SJCRH30 (cell line): ENCODE data around the gene PMEL. TPM values are rescaled to one million over a fixed set of nuclear protein-coding genes. Genes with fewer than 3 reads are reported as not detected.
"Not testable (repeated sequence)": the region's sequence is repeated elsewhere in the genome, so short reads cannot be mapped to it uniquely, and the experiment has no call there.

Source experiments
- DNase-seq, 2 experiments: peaks; one replicate each; pipeline ENCODE4 v3.0.0-alpha.2; 2015 to 2020
- H3K27ac ChIP-seq: fragments of 250-450 bp; sonication (Bioruptor Pico); 2 replicates; pipeline ENCODE4 v1.5.1; 2020; ENCODE audit warnings: mild to moderate bottlenecking, moderate library complexity
- H3K27me3 ChIP-seq: fragments of 250-450 bp; sonication (Bioruptor Pico); 2 replicates; pipeline ENCODE4 v1.5.1; 2020; ENCODE audit warnings: mild to moderate bottlenecking, moderate library complexity
- H3K36me3 ChIP-seq: fragments of 250-450 bp; sonication (Bioruptor Pico); 2 replicates; pipeline ENCODE4 v1.5.1; 2020; ENCODE audit warnings: mild to moderate bottlenecking, moderate library complexity
- H3K4me1 ChIP-seq: fragments of 250-450 bp; sonication (Bioruptor Pico); 2 replicates; pipeline ENCODE4 v1.5.1; 2020; ENCODE audit warnings: mild to moderate bottlenecking, moderate library complexity
- H3K4me3 ChIP-seq: fragments of 250-450 bp; sonication (Bioruptor Pico); 2 replicates; pipeline ENCODE4 v1.5.1; 2020; ENCODE audit warnings: mild to moderate bottlenecking, moderate library complexity
- H3K9me3 ChIP-seq: fragments of 250-450 bp; sonication (Bioruptor Pico); replicated peaks from 2 replicates; pipeline ENCODE4 v1.5.1; 2020; ENCODE audit warnings: mild to moderate bottlenecking, moderate library complexity
- total RNA-seq: library from RNA; depleted of rRNA; stranded (reverse); fragments of >200 nt; shearing (Covaris generic); gene quantifications from 2 replicates; pipeline ENCODE4 v1.2.3, GENCODE V29; 2014; rRNA removed

The PMEL gene
- total RNA-seq = 1.2 and 1.3 TPM in 2 replicates

DNA sequence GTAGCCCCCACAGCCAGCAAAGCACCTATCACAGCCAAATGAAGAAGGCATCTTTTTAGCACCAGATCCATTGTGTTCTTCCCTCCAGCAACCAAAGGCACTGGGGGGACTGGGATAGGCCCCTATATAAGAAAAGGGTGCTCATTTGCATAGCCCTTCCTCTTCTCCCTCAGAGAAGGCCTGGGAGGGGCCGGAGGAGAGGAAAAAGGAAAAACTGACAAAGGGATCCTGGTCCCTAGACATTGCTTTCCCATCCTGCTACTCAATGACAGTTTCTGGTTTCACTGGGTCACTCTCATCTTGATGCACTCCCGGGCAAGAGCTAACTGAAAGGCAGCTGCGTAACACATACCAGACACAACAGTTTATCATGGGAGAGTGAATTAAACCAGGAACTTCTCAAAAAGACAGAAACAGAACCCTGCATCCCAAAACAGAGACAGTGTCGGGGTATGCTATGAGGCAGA is at the start of gene PMEL:
TSS of gene PMEL (minus strand) at position 102 of the 467 bp plus-strand sequence. CDS start at position 71, 31 bp downstream.
- H3K36me3 ChIP-seq = peaks cover 9% of the 10 kb centered on the region; the same call in 1 of the 2 replicates
- H3K9me3 ChIP-seq = no peaks in the 10 kb centered on the region
- H3K27ac ChIP-seq = peak within 1 kb of the TSS; percentile 73
- H3K27me3 ChIP-seq = no peaks in the 10 kb centered on the region
- peak in 1 of 2 experiments; percentile 40 for DNase-seq
- H3K4me3 ChIP-seq = peak within 1 kb of the TSS; percentile 91
- H3K4me1 ChIP-seq = peaks cover 5% of the 10 kb centered on the region; the same call in 1 of the 2 replicates

DNA sequence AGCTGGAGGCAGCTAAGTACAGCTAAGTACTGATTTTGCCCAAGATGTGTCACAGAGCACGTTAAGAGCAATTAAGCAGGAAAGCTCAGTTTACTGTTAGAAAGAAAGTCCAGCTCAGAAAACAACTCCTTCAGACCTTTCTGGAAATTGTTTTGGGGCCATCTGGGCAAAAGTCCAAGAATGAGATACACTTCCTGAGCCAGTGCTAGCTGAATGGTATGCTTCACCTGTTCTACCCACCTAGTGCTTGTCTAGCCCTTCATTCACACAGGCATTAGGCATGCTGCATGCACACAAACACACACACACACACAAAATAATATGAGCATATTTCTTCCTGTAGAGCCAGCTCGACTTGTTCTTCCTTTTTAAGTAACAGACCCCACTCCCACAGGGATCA is 48.4 kb upstream of the PMEL start:
- Histone ChIP-seq H3K27ac (no peak overlapping the region), H3K9me3 (no peaks in the 10 kb centered on the region), H3K4me1 (no peaks in the 10 kb centered on the region), H3K36me3 (no peaks in the 10 kb centered on the region), H3K4me3 (no peak overlapping the region), H3K27me3 (no peaks in the 10 kb centered on the region)
- no peak for DNase-seq

DNA sequence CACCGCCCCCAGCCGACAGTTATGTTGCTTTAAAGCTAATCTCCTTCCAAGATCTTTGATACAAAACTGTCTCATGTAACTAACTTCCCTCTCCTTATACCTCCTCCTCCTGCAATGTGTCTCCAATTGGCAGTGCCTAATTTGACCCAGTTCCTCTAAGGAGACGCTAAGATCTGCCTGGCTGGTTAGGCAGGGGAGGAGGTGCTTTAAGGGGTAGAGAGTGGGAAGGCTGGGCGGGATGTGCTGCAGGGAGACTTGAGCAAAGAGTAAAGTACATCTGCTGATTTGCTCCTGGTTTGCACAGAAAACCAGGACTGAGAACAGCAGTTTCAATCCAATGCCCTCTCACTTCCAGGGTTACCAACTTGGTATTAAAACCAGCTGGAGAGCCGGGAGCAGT is 47.6 kb upstream of the PMEL start:
- no peak overlapping the region for H3K4me3 ChIP-seq
- no peak overlapping the region for H3K27ac ChIP-seq
- no peaks in the 10 kb centered on the region for H3K4me1 ChIP-seq
- no peaks in the 10 kb centered on the region for H3K36me3 ChIP-seq
- DNase-seq = no peak
- H3K27me3 ChIP-seq = no peaks in the 10 kb centered on the region
- H3K9me3 ChIP-seq = no peaks in the 10 kb centered on the region

DNA sequence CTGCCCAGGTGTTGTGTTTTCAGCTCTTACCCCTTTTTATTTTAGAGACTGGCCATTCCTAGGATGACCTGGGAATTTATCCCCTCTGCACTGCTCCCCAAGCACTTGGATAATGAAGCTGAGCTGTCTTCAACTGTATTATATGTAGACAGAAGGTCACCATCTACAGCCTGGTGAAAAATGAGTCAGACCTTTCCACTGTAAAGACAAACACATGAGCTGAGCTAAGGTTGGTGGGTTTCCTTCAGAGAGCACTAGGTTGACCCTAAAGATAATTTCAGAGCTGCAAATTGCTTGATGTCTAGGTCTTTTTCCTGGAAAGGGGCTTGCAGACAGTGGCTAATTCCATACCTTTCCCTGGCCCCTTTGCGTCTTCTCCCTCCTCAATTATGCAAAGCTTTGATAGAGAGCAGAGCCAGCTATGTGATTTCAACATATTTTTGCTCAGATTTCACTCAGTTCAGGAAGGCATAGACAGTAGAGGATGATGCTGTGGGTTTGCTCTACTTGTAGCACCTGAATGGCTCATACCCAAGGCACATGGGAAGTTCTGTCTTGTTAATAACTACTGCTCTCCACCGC is 45.8 kb upstream of the PMEL start:
- no peaks in the 10 kb centered on the region for H3K4me1 ChIP-seq
- H3K4me3 ChIP-seq = no peak overlapping the region
- no peaks in the 10 kb centered on the region for H3K36me3 ChIP-seq
- DNase-seq = no peak
- no peak overlapping the region for H3K27ac ChIP-seq
- no peaks in the 10 kb centered on the region for H3K27me3 ChIP-seq
- no peaks in the 10 kb centered on the region for H3K9me3 ChIP-seq

DNA sequence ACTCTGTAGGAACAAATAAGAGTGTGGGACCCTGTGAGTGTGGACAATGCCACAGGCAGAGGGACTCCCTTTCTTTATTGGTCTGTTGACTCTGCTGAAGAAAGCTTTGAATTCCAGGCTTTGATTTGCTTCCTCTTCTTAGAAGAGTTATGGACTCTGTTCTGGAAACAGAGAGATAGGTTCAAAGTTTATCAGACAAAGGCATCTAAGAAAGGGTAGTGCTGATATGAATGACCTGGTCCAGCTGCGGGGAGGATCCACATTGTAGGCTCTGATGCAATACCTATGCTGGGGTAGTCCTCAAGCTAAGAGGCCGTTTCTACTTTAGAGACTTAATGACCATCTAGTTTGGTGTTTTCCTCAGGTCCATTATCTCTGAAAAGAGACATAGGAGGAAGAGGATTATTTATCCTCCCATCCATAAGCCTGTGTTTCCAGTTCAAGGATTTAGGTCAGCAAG is 44.3 kb upstream of the PMEL start:
- Histone ChIP-seq H3K9me3 (no peaks in the 10 kb centered on the region), H3K27me3 (no peaks in the 10 kb centered on the region), H3K27ac (no peak overlapping the region), H3K4me1 (no peaks in the 10 kb centered on the region), H3K36me3 (no peaks in the 10 kb centered on the region), H3K4me3 (no peak overlapping the region)
- no peak for DNase-seq

DNA sequence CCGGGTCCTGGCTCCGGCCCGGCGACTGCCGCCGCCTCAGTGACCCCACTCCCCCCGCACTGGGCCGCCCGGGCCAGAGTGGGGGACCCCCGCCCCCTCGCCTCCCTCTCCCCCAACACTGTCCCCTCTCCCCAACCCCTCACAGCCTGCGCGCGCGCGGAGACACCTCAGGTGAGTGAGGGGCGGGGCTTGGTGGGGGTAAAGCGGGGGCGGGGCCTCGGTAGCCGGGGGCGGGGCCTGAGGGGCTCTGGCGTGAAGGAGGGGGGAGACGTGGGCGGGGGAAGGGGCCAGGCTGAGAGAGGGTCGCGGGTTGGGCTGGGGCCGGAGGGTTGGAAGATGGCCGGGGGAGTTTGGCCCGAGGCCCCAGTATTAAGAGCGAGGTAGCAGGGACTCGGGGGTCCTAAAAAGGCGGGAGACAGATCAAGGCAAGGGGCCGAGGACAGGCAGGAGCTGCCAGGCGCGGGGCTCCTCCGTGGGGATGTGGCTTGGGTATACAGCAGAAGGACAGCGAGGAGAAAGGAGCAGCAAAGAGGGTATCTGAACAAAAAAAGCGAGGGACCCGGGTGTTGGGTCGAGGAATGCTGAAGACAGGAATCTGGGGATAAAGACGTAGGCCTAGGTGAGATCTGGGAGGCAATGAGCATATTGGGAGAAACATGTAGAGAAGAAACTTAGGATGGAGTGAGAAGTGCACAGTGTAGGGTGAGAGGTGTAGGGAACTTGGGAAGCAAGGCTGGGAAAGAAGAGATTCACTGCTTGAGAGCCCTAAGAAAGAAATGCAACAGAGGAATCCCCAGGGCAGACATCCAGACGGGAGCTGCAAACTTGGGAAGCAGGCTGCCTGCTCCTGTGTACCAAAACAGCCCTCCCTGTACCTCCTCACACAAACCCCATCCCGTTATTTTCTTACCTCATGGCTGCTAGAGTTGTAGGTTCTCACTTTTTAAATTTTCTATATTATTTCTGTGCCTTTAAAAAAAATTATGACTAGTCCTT is 42.0 kb upstream of the PMEL start:
- no peaks in the 10 kb centered on the region for H3K27me3 ChIP-seq
- no peaks in the 10 kb centered on the region for H3K4me1 ChIP-seq
- peak overlapping the region; percentile 58 for H3K4me3 ChIP-seq
- peak overlapping the region; percentile 33; the same call in 1 of the 2 replicates for H3K27ac ChIP-seq
- H3K36me3 ChIP-seq = no peaks in the 10 kb centered on the region
- H3K9me3 ChIP-seq = no peaks in the 10 kb centered on the region
- peak; percentile 60 to 64 for DNase-seq

DNA sequence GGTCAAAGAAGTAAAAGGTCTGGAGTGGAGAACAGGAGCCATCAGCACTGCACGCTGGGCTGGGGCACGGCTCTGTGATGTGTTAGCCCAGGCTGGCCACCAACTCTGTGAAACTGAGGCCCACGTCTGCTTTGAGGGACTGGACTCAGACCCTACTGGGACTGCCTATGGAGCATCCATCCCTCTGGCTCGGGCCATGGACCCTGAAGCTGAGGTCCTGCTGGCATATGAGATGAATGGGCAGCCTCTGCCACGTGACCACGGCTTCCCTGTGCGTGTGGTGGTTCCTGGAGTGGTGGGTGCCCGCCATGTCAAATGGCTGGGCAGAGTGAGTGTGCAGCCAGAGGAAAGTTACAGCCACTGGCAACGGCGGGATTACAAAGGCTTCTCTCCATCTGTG is 38.4 kb upstream of the PMEL start:
- Histone ChIP-seq H3K27ac (no peak overlapping the region), H3K9me3 (no peaks in the 10 kb centered on the region), H3K4me3 (no peak overlapping the region), H3K36me3 (no peaks in the 10 kb centered on the region; the same call in 1 of the 2 replicates), H3K4me1 (no peaks in the 10 kb centered on the region), H3K27me3 (no peaks in the 10 kb centered on the region)
- no peak for DNase-seq

DNA sequence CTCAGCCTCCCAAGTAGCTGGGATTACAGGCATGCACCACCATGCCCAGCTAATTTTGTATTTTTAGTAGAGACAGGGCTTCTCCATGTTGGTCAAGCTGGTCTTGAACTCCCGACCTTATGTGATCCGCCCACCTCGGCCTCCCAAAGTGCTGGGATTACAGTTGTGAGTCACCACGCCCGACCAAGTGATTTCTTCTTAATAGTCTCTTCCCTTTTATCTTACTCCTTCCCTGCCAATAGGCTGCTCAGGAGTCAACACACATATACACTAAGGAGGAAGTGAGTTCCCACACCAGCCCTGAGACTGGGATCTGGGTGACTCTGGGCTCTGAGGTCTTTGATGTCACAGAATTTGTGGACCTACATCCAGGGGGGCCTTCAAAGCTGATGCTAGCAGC is 37.5 kb upstream of the PMEL start:
- H3K9me3 ChIP-seq, H3K27me3 ChIP-seq, DNase-seq: not testable (repeated sequence)

DNA sequence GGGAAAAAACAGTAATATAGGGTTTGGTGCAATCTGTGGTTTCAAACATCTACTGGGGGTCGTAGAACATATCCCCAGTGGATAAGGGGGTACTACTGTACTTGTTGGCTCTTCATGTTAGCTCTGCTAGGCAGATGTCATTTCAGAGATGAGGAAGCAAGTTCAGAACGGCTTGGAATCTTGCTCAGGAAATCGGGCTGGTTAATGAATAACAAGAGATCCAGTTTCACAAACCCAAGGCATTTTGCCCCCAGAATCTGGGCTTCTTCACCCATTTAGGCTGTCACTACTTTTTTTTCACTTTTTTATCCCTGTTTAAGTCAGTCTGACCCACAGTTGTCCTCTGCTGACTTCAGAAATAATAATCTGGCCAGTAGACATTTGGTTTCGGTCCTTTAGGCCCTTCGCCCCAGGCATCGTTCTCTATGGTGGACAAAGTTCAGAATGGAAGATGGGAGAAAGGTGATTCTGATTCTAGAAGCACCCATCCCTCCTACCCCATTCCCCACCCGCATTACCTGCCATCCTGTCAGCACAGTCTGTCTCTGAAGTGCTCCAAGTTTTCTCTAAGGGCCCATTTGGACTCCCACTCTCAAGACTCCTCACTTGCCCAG is 35.8 kb upstream of the PMEL start:
- no peaks in the 10 kb centered on the region for H3K9me3 ChIP-seq
- H3K27ac ChIP-seq = no peak overlapping the region
- no peaks in the 10 kb centered on the region for H3K27me3 ChIP-seq
- DNase-seq = no peak
- H3K4me3 ChIP-seq = no peak overlapping the region
- H3K36me3 ChIP-seq = no peaks in the 10 kb centered on the region; the same call in 1 of the 2 replicates
- no peaks in the 10 kb centered on the region for H3K4me1 ChIP-seq

More for the DNA sequence above, 37.5 kb upstream of the PMEL start:
- H3K27ac ChIP-seq, H3K4me3 ChIP-seq, H3K36me3 ChIP-seq, H3K4me1 ChIP-seq: not testable (repeated sequence)

DNA sequence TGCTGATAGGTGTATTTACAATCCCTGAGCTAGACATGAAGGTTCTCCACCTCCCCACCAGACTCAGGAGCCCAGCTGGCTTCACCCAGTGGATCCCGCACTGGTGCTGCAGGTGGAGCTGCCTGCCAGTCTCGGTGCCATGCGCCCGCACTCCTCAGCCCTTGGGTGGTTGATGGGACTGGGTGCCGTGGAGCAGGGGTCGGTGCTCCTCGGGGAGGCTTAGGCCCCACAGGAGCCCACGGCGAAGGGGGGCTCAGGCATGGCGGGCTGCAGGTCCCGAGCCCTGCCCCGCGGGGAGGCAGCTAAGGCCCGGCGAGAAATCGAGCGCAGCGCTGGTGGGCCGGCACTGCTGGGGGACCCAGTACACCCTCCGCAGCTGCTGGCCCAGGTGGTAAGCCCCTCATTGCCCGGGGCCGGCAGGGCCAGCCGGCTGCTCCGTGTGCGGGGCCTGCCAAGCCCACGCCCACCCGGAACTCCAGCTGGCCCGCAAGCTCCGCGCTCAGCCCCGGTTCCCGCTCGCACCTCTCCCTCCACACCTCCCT is 34.2 kb upstream of the PMEL start:
- H3K27ac ChIP-seq, H3K36me3 ChIP-seq, H3K27me3 ChIP-seq, H3K9me3 ChIP-seq, DNase-seq, H3K4me1 ChIP-seq, H3K4me3 ChIP-seq: not testable (repeated sequence)

DNA sequence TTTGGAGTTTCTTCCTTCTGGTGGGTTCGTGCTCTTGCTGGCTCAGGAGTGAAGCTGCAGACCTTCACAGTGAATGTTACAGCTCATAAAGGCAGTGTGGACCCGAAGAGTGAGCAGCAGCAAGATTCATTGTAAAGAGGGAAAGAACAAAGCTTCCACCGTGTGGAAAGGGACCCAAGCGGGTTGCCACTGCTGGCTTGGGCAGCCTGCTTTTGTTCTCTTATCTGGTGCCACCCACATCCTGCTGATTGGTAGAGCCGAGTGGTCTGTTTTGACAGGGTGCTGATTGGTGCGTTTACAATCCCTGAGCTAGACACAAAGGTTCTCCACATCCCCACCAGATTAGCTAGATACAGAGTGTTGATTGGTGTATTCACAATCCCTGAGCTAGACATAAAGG is 33.7 kb upstream of the PMEL start:
- H3K27me3 ChIP-seq, DNase-seq, H3K4me3 ChIP-seq, H3K36me3 ChIP-seq, H3K9me3 ChIP-seq, H3K27ac ChIP-seq, H3K4me1 ChIP-seq: not testable (repeated sequence)

DNA sequence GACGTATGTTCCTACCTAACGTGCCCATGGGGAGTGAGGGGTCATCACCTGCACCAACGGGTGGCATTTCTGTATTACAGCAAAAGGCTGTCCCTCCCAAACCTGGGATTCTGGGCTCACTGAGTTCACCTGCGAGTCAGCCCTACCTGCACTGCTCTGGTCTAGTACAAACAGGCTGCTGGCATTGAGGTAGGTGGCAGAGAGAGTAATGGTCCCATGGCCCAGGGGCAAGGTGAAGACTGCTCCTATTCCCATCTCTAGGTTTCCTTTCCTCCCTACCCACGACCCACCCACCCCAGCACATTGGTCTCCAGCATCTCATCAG is 31.7 kb upstream of the PMEL start:
- H3K4me1 ChIP-seq = no peaks in the 10 kb centered on the region
- H3K27me3 ChIP-seq = no peaks in the 10 kb centered on the region
- H3K27ac ChIP-seq = no peak overlapping the region
- H3K4me3 ChIP-seq = peak overlapping the region; percentile 59
- H3K9me3 ChIP-seq = no peaks in the 10 kb centered on the region
- peaks cover 4% of the 10 kb centered on the region; the same call in 1 of the 2 replicates for H3K36me3 ChIP-seq
- no peak for DNase-seq

DNA sequence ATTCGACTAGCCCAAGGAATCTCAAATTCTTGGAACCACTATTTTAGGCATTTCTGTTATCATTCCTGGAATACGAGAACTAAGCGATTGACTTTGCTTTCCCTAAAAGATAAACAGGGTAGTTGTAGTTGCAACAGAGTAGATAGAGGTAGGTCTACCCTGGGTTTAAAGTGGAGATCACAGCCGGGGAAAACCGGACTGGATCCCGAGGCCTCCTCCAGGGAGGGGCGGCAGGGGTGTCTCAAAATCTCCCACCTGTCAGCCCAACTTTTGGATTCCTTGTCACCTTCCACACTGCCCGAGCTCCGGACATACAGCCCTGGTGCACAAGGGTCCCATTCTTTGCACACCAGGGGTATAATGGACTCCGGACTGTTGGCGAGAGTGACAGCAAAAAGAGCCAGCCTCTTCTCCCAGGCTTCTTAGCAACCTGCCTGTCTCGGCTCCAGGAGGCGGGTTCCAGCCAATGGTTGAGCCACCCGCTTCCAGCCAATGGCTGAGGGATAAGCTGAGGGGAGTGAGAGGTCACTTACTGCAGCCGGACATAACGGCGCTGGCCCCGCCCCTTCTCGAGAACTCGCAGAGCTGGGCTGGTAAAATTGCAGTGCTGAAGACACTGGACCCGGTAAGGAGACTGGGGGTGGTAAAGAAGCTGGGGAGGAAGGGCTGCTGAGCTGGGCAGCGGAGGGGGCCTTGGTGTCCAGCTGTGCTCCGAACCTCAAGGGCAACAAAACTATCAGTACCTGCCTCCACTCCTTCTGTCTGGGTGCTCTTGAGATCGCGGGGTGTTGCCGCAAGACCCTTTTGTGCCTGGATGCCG is 31.1 kb upstream of the PMEL start, which contains the start of gene SUOX:
TSS of gene SUOX (plus strand) at position 562 of the 820 bp plus-strand sequence. CDS start 4,946 bp downstream, outside the sequence.
- no peaks in the 10 kb centered on the region for H3K4me1 ChIP-seq
- peaks cover 8% of the 10 kb centered on the region; the same call in 1 of the 2 replicates for H3K36me3 ChIP-seq
- no peak within 1 kb of the TSS for H3K27ac ChIP-seq
- DNase-seq = peak; percentile 94 to 95
- no peaks in the 10 kb centered on the region for H3K9me3 ChIP-seq
- H3K4me3 ChIP-seq = peak within 1 kb of the TSS; percentile 59
- no peaks in the 10 kb centered on the region for H3K27me3 ChIP-seq

DNA sequence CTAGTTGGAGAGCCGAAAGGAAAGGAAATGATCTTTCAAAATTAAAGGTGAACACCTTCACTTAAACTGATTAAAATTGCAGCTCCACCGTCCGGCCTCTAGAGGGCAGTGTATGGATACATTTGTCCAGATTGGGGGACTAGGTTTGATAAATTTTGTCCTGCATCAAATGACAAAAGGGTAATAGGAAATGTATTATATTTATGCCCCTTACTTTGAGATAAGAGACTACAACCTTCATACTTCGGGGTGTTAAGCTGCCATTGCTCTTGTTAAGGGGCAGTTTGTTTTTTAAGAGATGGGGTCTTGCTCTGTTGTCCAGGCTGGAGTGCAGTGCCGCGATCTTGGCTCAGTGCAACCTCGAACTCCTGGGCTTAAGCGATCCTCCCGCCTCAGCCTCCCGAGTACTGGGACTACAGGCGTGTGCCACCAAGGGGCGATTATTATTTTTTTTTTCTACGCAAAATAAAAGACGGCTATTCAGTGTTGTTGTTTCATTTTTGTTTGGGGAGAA is 30.4 kb upstream of the PMEL start:
- Histone ChIP-seq H3K4me1 (no peaks in the 10 kb centered on the region), H3K36me3 (peaks cover 10% of the 10 kb centered on the region), H3K4me3 (peak overlapping the region; percentile 59), H3K9me3 (no peaks in the 10 kb centered on the region), H3K27ac (no peak overlapping the region), H3K27me3 (no peaks in the 10 kb centered on the region)
- peak; percentile 31 to 77 for DNase-seq
